MCF 10A (cell line): ENCODE data around the gene SS18L1. TPM values are rescaled to one million over a fixed set of nuclear protein-coding genes. Genes with fewer than 3 reads are reported as not detected.

Experiments used
- BruUV-seq: library from RNA; stranded (reverse); fragments of 400-500 nt; replicated peaks from 2 replicates; lab custom pipeline; 2021; lab: Mats Ljungman, UMichigan
- CTCF ChIA-PET: fragments of 300-600 bp; sonication (Branson Sonifier 250); formaldehyde crosslinking; extraction: SDS; loops from one replicate; lab custom pipeline; 2021; ENCODE audit warnings: antibody characterized with exemption, inconsistent platforms; lab: Yijun Ruan, JAX
- POLR2A ChIA-PET: fragments of 300-600, 350-650 bp; sonication (Branson Sonifier 250); formaldehyde crosslinking; extraction: SDS; loops from one replicate; lab custom pipeline; 2020; ENCODE audit warnings: antibody characterized with exemption, inconsistent platforms; lab: Yijun Ruan, JAX
- DNase-seq: peaks from one replicate; pipeline ENCODE4 v3.0.0-alpha.2; 2018; ENCODE audit not compliant: unreplicated experiment
- H3K27ac Mint-ChIP-seq: one replicate; pipeline ENCODE4 v1.8.0; 2022; ENCODE audit warnings: mild to moderate bottlenecking, low read depth, mixed read lengths; ENCODE audit not compliant: unreplicated experiment
- H3K27me3 Mint-ChIP-seq: one replicate; pipeline ENCODE4 v1.8.0; 2022; ENCODE audit warnings: mixed read lengths; ENCODE audit not compliant: insufficient read depth, unreplicated experiment
- H3K36me3 Mint-ChIP-seq: one replicate; pipeline ENCODE4 v1.8.0; 2022; ENCODE audit warnings: mild to moderate bottlenecking, moderate library complexity, mixed read lengths; ENCODE audit not compliant: insufficient read depth, unreplicated experiment
- H3K4me1 Mint-ChIP-seq: one replicate; pipeline ENCODE4 v1.8.0; 2022; ENCODE audit warnings: mixed read lengths; ENCODE audit not compliant: insufficient read depth, unreplicated experiment
- H3K4me3 Mint-ChIP-seq: one replicate; pipeline ENCODE4 v1.8.0; 2022; ENCODE audit warnings: mild to moderate bottlenecking, moderate library complexity, mixed read lengths; ENCODE audit not compliant: unreplicated experiment
- H3K9me3 Mint-ChIP-seq: one replicate; pipeline ENCODE4 v1.8.0; 2022; ENCODE audit warnings: mixed read lengths; ENCODE audit not compliant: unreplicated experiment
- intact Hi-C: fragments of 100-400 bp; cut with micrococcal nuclease; formaldehyde crosslinking; loops from 2 replicates; pipeline ENCODE4 v1.14.1; 2022
- total RNA-seq: library from RNA; stranded (reverse); gene quantifications from 2 replicates; pipeline ENCODE4 v1.2.3, GENCODE V29; 2022
- TF ChIP-seq, protein P1 (sequence below): fragments of 200-600 bp; IDR thresholded peaks from one replicate; pipeline ENCODE4 v1.8.0; 2022; ENCODE audit warnings: antibody characterized with exemption, mild to moderate bottlenecking; ENCODE audit not compliant: unreplicated experiment

Gene SS18L1
- total RNA-seq, 1 experiment from 2014 or later: 16.1 TPM

DNA sequence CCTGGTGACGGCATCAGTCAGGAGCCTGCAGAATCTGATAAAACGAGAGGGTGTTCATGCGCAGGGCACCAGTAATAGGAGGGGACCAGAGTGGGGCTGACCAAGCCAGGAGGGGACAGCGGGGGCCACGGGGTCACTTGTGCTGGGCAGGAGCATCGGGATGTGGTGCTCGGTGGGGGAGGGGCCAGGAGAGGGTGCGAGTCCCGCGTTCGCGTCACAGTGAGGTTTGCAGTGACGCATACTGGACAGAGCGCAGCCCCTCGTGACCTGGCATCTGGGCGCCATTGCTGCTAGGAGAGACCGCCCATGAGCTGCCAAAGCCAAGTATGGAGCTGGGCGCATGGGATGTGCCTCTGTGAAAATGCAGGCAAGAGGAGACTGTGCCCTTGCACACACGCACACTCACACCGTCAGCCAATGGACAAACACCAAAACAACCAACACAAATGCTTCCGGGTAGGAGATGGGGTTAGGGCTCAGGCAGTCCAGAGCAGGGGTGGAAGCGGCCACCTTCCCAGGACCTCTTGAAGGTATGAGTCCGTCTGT is 25.4 kb downstream of the SS18L1 start:
- CTCF ChIA-PET: interaction anchor here (0.6 kb wide), 1 partner anchor 20 kb away, joined by 3 read pairs; no protein-coding TSS in a partner anchor
- Mint-ChIP-seq H3K4me3 (no peak overlapping the region), H3K27ac (no peak overlapping the region), H3K27me3 (no peaks in the 10 kb centered on the region), H3K9me3 (no peaks in the 10 kb centered on the region), H3K4me1 (no peaks in the 10 kb centered on the region), H3K36me3 (peaks cover 75% of the 10 kb centered on the region)
- POLR2A ChIA-PET: interaction anchor here (0.6 kb wide), 1 partner anchor 58 kb away, joined by 3 read pairs; no protein-coding TSS in a partner anchor
- BruUV-seq: no TSS peak
- TF ChIP-seq, protein P1, sequence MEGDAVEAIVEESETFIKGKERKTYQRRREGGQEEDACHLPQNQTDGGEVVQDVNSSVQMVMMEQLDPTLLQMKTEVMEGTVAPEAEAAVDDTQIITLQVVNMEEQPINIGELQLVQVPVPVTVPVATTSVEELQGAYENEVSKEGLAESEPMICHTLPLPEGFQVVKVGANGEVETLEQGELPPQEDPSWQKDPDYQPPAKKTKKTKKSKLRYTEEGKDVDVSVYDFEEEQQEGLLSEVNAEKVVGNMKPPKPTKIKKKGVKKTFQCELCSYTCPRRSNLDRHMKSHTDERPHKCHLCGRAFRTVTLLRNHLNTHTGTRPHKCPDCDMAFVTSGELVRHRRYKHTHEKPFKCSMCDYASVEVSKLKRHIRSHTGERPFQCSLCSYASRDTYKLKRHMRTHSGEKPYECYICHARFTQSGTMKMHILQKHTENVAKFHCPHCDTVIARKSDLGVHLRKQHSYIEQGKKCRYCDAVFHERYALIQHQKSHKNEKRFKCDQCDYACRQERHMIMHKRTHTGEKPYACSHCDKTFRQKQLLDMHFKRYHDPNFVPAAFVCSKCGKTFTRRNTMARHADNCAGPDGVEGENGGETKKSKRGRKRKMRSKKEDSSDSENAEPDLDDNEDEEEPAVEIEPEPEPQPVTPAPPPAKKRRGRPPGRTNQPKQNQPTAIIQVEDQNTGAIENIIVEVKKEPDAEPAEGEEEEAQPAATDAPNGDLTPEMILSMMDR: no peak
- intact Hi-C loops: no loop called here
- no peak for DNase-seq

DNA sequence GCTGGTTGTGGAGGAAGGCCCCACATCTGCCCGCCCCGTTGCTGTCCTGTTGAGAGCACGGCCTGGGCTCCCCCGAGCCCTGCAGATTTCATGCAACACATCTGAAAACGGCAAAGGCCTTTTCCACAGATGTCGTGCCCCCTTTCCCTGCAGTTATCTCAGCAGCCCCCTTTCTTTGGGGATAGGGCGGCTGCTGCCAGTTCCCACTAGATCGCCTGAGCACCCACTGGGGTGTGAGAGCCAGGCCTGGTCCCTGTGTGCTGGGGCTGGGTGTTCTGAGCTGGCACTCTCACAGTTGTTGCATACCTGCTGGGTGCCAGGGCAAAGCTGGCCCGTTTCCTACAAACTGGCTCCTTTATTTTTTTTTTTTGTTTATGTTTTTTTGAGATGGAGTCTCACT is 27.0 kb downstream of the SS18L1 start:
- ChIA-PET POLR2A (interaction anchor here (1.9 kb wide), 1 partner anchor 13 kb away, joined by 7 read pairs; the partner anchor contains the start of gene MTG2), CTCF (interaction anchor here (1.2 kb wide), 1 partner anchor 330 kb away, joined by 3 read pairs; no protein-coding TSS in a partner anchor)
- TF ChIP-seq, protein P1: no peak
- intact Hi-C loops: no loop called here
- no peaks in the 10 kb centered on the region for H3K27me3 Mint-ChIP-seq
- no peaks in the 10 kb centered on the region for H3K9me3 Mint-ChIP-seq
- BruUV-seq: no TSS peak
- no peaks in the 10 kb centered on the region for H3K4me1 Mint-ChIP-seq
- DNase-seq: no peak
- no peak overlapping the region for H3K27ac Mint-ChIP-seq
- no peak overlapping the region for H3K4me3 Mint-ChIP-seq
- peaks cover 78% of the 10 kb centered on the region for H3K36me3 Mint-ChIP-seq

GRCh38 chr20:62171245-62171644 is 27.7 kb downstream of the SS18L1 start:
- no peaks in the 10 kb centered on the region for H3K27me3 Mint-ChIP-seq
- BruUV-seq: no TSS peak
- no peaks in the 10 kb centered on the region for H3K4me1 Mint-ChIP-seq
- peaks cover 72% of the 10 kb centered on the region for H3K36me3 Mint-ChIP-seq
- intact Hi-C loops: no loop called here
- TF ChIP-seq, protein P1: no peak
- no peak for DNase-seq
- no peak overlapping the region for H3K27ac Mint-ChIP-seq
- H3K9me3 Mint-ChIP-seq: no peaks in the 10 kb centered on the region
- POLR2A ChIA-PET: interaction anchor here (1.2 to 1.9 kb wide), 4 partner anchors 10 to 28 kb away, joined by 3 to 7 read pairs (median 4); partner anchors contain the start of genes MTG2, PSMA7 and SS18L1
- CTCF ChIA-PET: interaction anchor here (1.2 kb wide), 1 partner anchor 329 kb away, joined by 3 read pairs; no protein-coding TSS in a partner anchor
- H3K4me3 Mint-ChIP-seq: no peak overlapping the region

DNA sequence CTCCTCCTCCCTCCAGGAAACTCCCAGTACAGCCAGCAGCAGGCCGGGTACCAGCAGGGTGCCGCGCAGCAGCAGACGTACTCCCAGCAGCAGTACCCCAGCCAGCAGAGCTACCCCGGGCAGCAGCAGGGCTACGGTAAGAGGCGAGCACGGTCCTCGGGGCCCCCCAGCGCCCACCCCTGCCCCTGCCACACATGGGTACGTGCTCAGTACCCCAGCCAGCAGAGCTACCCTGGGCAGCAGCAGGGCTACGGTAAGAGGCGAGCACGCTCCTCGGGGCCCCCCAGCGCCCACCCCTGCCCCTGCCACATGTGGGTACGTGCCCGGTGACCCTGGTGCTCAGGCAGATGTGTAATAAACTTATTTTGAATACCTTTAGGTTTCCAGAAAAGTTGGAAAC is 29.1 kb downstream of the SS18L1 start:
- intact Hi-C loops: no loop called here
- no peak for DNase-seq
- no peaks in the 10 kb centered on the region for H3K27me3 Mint-ChIP-seq
- CTCF ChIA-PET: no interaction called here
- H3K27ac Mint-ChIP-seq: no peak overlapping the region
- POLR2A ChIA-PET: interaction anchor here (0.7 to 1.8 kb wide), 3 partner anchors 9 to 65 kb away, joined by 3 to 5 read pairs (median 4); partner anchors contain the start of gene MTG2
- peaks cover 63% of the 10 kb centered on the region for H3K36me3 Mint-ChIP-seq
- no peaks in the 10 kb centered on the region for H3K4me1 Mint-ChIP-seq
- BruUV-seq: no TSS peak
- H3K4me3 Mint-ChIP-seq: no peak overlapping the region
- TF ChIP-seq, protein P1: no peak
- no peaks in the 10 kb centered on the region for H3K9me3 Mint-ChIP-seq
